Subcutaneous abdominal adipose tissue (tissue), 5 donors: Measurements from ENCODE around the gene PDE4A.

ENCODE experiments used
- H3K27ac ChIP-seq: one replicate; pipeline ENCODE4 v1.7.0; 2013; ENCODE audit warnings: low read depth, mild to moderate bottlenecking, inconsistent platforms, low read length, moderate library complexity
- H3K27me3 ChIP-seq, 5 donors: one replicate each; pipeline ENCODE4 v1.7.0; 2013; ENCODE audit warnings: low read length in 5 of 5, inconsistent platforms in 1 of 5; ENCODE audit not compliant: control insufficient read depth in 5 of 5, insufficient read depth in 4 of 5
- H3K36me3 ChIP-seq, 5 donors: one replicate each; pipeline ENCODE4 v1.7.0; 2013; ENCODE audit warnings: low read length in 5 of 5; ENCODE audit not compliant: control insufficient read depth in 5 of 5, insufficient read depth in 5 of 5
- H3K4me1 ChIP-seq, 5 donors: one replicate each; pipeline ENCODE4 v1.7.0; 2013; ENCODE audit warnings: low read length in 5 of 5, mild to moderate bottlenecking in 3 of 5, moderate library complexity in 1 of 5; ENCODE audit not compliant: control insufficient read depth in 5 of 5, insufficient read depth in 5 of 5
- H3K4me3 ChIP-seq, 5 donors: one replicate each; pipeline ENCODE4 v1.7.0; 2013; ENCODE audit warnings: low read length in 5 of 5, low read depth in 1 of 5
- H3K9ac ChIP-seq, 5 donors: one replicate each; pipeline ENCODE4 v1.7.0; 2013; ENCODE audit warnings: low read length in 5 of 5, mild to moderate bottlenecking in 4 of 5, moderate library complexity in 3 of 5
- H3K9me3 ChIP-seq, 5 donors: one replicate each; pipeline ENCODE4 v1.7.0; 2013; ENCODE audit warnings: low read length in 5 of 5; ENCODE audit not compliant: control insufficient read depth in 5 of 5
- donor health status: healthy.
- donor health status: healthy.
- donor health status: healthy.
- donor health status: healthy.
- donor health status: healthy.

The PDE4A gene

GRCh38 chr19:10431943-10432735 lies 11.8 kb downstream of the PDE4A start:
- H3K27ac ChIP-seq = peak overlapping the region; percentile 57
- H3K4me1 ChIP-seq = peaks cover 2 to 38% (median 31%) of the 10 kb centered on the region in 5 donors
- no peaks in the 10 kb centered on the region for H3K27me3 ChIP-seq
- peak overlapping the region; percentile 71 to 96 (median 85) for H3K4me3 ChIP-seq
- H3K9ac ChIP-seq = peak overlapping the region in 4 of 5 donors; percentile 80 to 92 (median 84)
- H3K9me3 ChIP-seq = no peaks in the 10 kb centered on the region
- H3K36me3 ChIP-seq = peaks cover 0 to 5% (median 0%) of the 10 kb centered on the region in 5 donors

GRCh38 chr19:10432736-10433130 lies 12.4 kb downstream of the PDE4A start:
- Histone ChIP-seq H3K4me1 (peaks cover 2 to 38% (median 31%) of the 10 kb centered on the region in 5 donors), H3K27me3 (no peaks in the 10 kb centered on the region), H3K4me3 (peak overlapping the region; percentile 39 to 74 (median 52)), H3K9ac (peak overlapping the region; percentile 38 to 65 (median 59)), H3K9me3 (no peaks in the 10 kb centered on the region), H3K36me3 (peaks cover 0 to 5% (median 0%) of the 10 kb centered on the region in 5 donors), H3K27ac (peak overlapping the region; percentile 57)

- Histone ChIP-seq H3K9me3 (no peaks in the 10 kb centered on the region), H3K4me1 (peaks cover 2 to 38% (median 31%) of the 10 kb centered on the region in 5 donors), H3K9ac (peak overlapping the region in 2 of 5 donors; percentile 59 to 65), H3K36me3 (peaks cover 0 to 5% (median 0%) of the 10 kb centered on the region in 5 donors), H3K27ac (peak overlapping the region; percentile 57), H3K4me3 (peak overlapping the region in 1 of 5 donors; percentile 74), H3K27me3 (no peaks in the 10 kb centered on the region)
These were observed 12.8 kb downstream of the PDE4A start for GRCh38 chr19:10433131-10433536.

- Histone ChIP-seq H3K36me3 (peaks cover 0 to 12% (median 5%) of the 10 kb centered on the region in 5 donors), H3K27me3 (no peaks in the 10 kb centered on the region), H3K9ac (peak overlapping the region in 1 of 5 donors; percentile 19), H3K4me1 (peaks cover 0 to 9% (median 7%) of the 10 kb centered on the region in 5 donors), H3K4me3 (no peak overlapping the region), H3K9me3 (no peaks in the 10 kb centered on the region), H3K27ac (no peak overlapping the region)
These were observed 19.2 kb downstream of the PDE4A start for GRCh38 chr19:10439588-10439987.

GRCh38 chr19:10442698-10443097 lies 22.4 kb downstream of the PDE4A start:
- Histone ChIP-seq H3K36me3 (peaks cover 0 to 22% (median 9%) of the 10 kb centered on the region in 5 donors), H3K9ac (no peak overlapping the region), H3K4me3 (no peak overlapping the region), H3K27me3 (no peaks in the 10 kb centered on the region), H3K27ac (no peak overlapping the region), H3K9me3 (no peaks in the 10 kb centered on the region), H3K4me1 (no peaks in the 10 kb centered on the region)

GRCh38 chr19:10449037-10449436 lies 28.7 kb downstream of the PDE4A start:
- Histone ChIP-seq H3K4me1 (no peaks in the 10 kb centered on the region), H3K27ac (no peak overlapping the region), H3K9me3 (no peaks in the 10 kb centered on the region), H3K4me3 (no peak overlapping the region), H3K27me3 (no peaks in the 10 kb centered on the region), H3K36me3 (peaks cover 0 to 49% (median 23%) of the 10 kb centered on the region in 5 donors), H3K9ac (no peak overlapping the region)

- Histone ChIP-seq H3K9ac (no peak overlapping the region), H3K27ac (no peak overlapping the region), H3K9me3 (no peaks in the 10 kb centered on the region), H3K4me1 (no peaks in the 10 kb centered on the region), H3K27me3 (no peaks in the 10 kb centered on the region), H3K4me3 (no peak overlapping the region), H3K36me3 (peaks cover 0 to 60% (median 28%) of the 10 kb centered on the region in 5 donors)
These were observed 30.0 kb downstream of the PDE4A start for GRCh38 chr19:10450191-10450852.

- Histone ChIP-seq H3K9ac (no peak overlapping the region), H3K4me3 (no peak overlapping the region), H3K27ac (no peak overlapping the region), H3K36me3 (peaks cover 0 to 62% (median 28%) of the 10 kb centered on the region in 5 donors), H3K27me3 (no peaks in the 10 kb centered on the region), H3K4me1 (no peaks in the 10 kb centered on the region), H3K9me3 (no peaks in the 10 kb centered on the region)
These were observed 30.7 kb downstream of the PDE4A start for GRCh38 chr19:10450853-10451609.

GRCh38 chr19:10452726-10453618 lies 32.6 kb downstream of the PDE4A start:
- Histone ChIP-seq H3K9me3 (no peaks in the 10 kb centered on the region), H3K27ac (no peak overlapping the region), H3K4me3 (no peak overlapping the region), H3K27me3 (no peaks in the 10 kb centered on the region), H3K36me3 (peaks cover 0 to 55% (median 25%) of the 10 kb centered on the region in 5 donors), H3K4me1 (no peaks in the 10 kb centered on the region), H3K9ac (no peak overlapping the region)
